ENCODE data around the gene BAHCC1. TPM values are rescaled to one million over a fixed set of nuclear protein-coding genes. Genes with fewer than 3 reads are reported as not detected.

Gene BAHCC1
- total and polyA plus RNA-seq, 9 of the 15 experiments (the other 6 are each of a cell fraction or from before 2014, with no cell fraction given) = 0.14 to 26.9 (median 5.0) TPM

- TF ChIP-seq HNRNPL (IDR thresholded peaks at IDR 0.05; ENCODE audit: low read depth, low read length) (no peak), ZNF12 (CRISPR knock-in tag; IDR thresholded peaks at IDR 0.05) (peak; percentile 79; the same call in 1 of the 2 replicates), TFAP4 (CRISPR knock-in tag; IDR thresholded peaks at IDR 0.05; ENCODE audit: borderline replicate concordance) (peak; percentile 66; the same call in 1 of the 2 replicates), SUPT5H (IDR thresholded peaks at IDR 0.05) (0 out of 2 replicates have a peak, but pooled peaks have one; percentile 32), FOSL1 (tag; conservative IDR thresholded peaks at IDR 0.05) (peak; percentile 71; the same call in 1 of the 2 replicates), ZNF740 (CRISPR knock-in tag; IDR thresholded peaks at IDR 0.05) (0 out of 2 replicates have a peak, but pooled peaks have one; percentile 16), ZNF740 (tag; IDR thresholded peaks at IDR 0.05) (no peak), RAD21 (CRISPR knock-in tag; conservative IDR thresholded peaks at IDR 0.05 in 1 of 2, IDR thresholded peaks at IDR 0.05 in 1 of 2) (no peak), PKNOX1 (IDR thresholded peaks at IDR 0.05) (peak; percentile 61; the same call in 1 of the 2 replicates), FOXM1 (IDR thresholded peaks at IDR 0.05; ENCODE audit: low read depth) (no peak), FOXM1 (CRISPR knock-in tag; IDR thresholded peaks at IDR 0.05; ENCODE audit: low read depth) (peak; percentile 54; the same call in 1 of the 2 replicates), ZNF512 (tag; IDR thresholded peaks at IDR 0.05) (no peak), ZBTB49 (CRISPR knock-in tag; IDR thresholded peaks at IDR 0.05; ENCODE audit: borderline replicate concordance) (no peak), TBP (optimal IDR thresholded peaks at IDR 0.05; ENCODE audit: low read depth, low read length) (peak; percentile 33), CTBP1 (IDR thresholded peaks at IDR 0.05; ENCODE audit: borderline replicate concordance) (peak; percentile 36; the same call in 1 of the 2 replicates), ATF3 (IDR thresholded peaks at IDR 0.05) (peak; percentile 59), ATF3 (CRISPR knock-in tag; conservative IDR thresholded peaks at IDR 0.05) (no peak), ARNT (IDR thresholded peaks at IDR 0.05) (no peak), ETV5 (CRISPR knock-in tag; IDR thresholded peaks at IDR 0.05; ENCODE audit: low read depth) (0 out of 2 replicates have a peak, but pooled peaks have one; percentile 48), KDM5B (IDR thresholded peaks at IDR 0.05; ENCODE audit: insufficient replicate concordance, low read depth, low read length) (peak; percentile 48)
Observed at GRCh38 chr17:81365148-81365600, 30.1 kb upstream of the BAHCC1 start (continued).
